Stimulated activated CD8-positive, alpha-beta memory T cell treated with anti-CD3 and anti-CD28 coated beads, Interleukin-4, amount 100 ng/mL, for 24 hours (primary cell): ENCODE data around the gene WDR33.
"Not testable (repeated sequence)": the region's sequence is repeated elsewhere in the genome, so short reads cannot be mapped to it uniquely, and the experiment has no call there.

Experiments used
- DNase-seq: peaks from one replicate; pipeline ENCODE4 v3.0.0-alpha.2; 2020; ENCODE audit warnings: low read depth

Gene WDR33

DNA sequence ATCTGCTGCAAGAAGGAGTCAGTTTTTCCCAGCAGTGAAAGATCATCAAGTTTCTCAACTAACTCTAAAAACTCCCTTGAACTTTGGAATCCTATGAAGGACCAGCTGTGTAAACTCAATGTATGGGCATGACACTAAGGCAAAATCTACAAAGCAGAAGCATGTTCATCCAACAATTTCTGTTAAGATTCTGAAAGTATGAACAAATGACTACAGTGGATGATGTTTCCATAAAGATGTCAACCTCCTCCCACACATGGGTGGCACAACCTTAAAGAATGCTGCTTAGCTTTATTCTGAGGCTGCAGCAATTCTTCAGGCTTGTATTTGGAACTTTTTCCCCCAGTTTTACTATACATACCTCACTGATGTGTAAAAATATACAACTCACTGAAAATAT lies 47.2 kb downstream of the WDR33 start:
- DNase-seq = no peak

- no peak for DNase-seq
Measured at GRCh38 chr2:127762846-127763245, 48.1 kb downstream of the WDR33 start.

DNA sequence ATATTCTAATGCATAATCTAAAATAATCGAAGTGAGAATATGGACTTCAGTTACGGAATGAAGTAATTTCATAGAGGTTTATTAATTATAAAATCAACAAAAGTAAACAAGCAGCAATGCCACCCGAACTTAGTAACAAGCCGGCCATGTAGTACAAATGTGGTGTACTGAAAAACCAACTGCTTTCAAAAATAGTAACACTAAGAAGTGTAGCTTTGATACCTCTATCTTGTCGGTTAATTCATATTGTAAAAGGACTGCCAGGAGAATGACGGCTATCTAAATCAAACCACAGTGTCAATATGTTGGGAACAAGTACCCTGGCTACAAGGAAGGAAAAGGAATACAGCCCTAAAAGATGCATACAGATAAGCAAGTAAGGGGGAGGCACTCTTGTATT lies 48.5 kb downstream of the WDR33 start:
- DNase-seq = no peak

DNA sequence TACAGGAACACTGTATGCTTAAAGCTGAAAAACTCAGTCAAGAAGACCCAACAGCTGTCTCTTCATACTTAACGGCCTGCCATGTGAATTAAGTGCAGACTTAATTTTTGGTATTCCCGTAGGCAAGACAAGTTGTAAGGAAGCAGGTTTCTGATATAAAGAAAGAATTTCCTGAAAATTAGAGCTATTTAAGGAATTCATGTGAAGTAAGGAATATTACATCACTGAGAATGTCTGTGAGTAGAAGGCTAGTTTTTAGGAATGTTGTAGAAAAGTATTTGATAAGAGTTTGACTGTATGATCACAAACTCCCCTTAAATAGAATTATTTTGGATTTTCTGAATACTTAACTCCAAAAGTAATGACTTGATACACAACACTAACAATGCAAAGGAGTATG lies 51.0 kb downstream of the WDR33 start:
- no peak for DNase-seq

- no peak for DNase-seq
Measured at GRCh38 chr2:127754186-127754585, 56.8 kb downstream of the WDR33 start.

DNA sequence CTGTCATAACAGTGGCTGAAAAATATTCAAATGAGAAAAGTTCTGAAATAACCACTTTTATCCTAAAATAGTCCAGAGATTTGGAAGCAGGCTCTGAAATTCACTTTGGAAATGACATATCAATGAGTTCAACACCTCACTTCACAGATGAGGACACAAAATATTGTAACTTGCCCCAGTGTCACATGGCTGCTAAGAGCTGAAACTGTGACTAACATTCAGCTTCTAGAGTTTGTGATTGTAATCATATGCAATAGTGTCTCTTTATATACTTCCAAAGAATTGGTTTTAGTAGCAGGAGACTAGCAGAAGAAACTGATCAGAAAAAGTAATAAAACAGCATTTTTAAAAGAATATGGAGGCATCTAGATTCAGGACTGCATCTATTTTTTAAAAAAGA lies 57.6 kb downstream of the WDR33 start:
- no peak for DNase-seq

GRCh38 chr2:127749537-127749936 lies 61.4 kb downstream of the WDR33 start:
- DNase-seq = not testable (repeated sequence)

GRCh38 chr2:127747621-127748020 lies 63.4 kb downstream of the WDR33 start:
- no peak for DNase-seq

- no peak for DNase-seq
Measured at GRCh38 chr2:127743477-127744026, 67.4 kb downstream of the WDR33 start.

DNA sequence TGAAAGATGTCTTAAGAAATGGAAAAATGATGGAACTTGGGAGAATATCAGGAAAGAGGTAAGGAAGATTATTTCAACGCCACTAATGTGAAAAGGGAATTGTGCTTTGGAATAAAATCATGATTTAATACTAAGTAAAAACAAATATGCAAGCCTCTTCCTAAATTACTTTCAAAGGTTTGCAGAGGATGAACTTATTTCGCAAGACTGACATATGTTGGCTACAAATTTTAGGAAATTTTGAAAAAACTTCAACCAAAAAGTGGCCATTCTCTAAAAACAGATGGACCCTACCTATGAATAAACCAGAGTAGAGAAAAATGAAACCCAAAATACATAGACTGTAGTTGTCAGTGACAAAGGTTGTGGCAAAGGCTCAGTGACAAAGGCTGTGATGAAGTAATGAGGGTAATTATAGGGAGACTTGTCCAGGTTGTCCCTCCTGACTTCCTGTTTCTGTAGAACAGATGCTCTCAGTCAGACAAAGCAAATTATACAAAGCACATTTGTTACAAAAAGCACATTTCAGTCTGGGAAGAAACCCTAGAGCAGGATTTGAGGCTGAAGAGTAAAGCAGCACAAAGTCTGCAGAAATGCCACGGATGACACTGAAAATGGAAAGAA lies 70.2 kb downstream of the WDR33 start:
- DNase-seq = no peak

DNA sequence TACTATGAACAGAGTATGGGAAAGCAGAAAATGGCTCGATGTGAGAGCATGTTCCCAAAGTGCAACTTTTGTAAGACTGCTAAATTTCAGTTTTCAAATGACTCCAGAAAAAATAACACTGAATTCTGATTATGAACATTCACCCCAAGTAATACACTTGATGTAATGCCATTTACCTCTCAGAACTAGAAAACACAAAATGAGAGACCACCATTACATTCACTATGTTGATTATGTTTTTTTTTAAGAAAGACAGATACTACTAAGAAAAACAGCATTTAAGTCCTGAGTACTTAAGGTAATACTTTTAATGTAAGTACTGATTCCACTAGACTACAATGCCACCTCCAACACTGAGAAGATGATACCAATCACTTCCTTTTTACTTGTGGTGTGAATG lies 71.2 kb downstream of the WDR33 start:
- no peak for DNase-seq

- no peak for DNase-seq
Measured at GRCh38 chr2:127737892-127738291, 73.1 kb downstream of the WDR33 start.

GRCh38 chr2:127735537-127736399 lies 75.2 kb downstream of the WDR33 start:
- DNase-seq = no peak

GRCh38 chr2:127735044-127735443 lies 75.9 kb downstream of the WDR33 start:
- DNase-seq = no peak

GRCh38 chr2:127733816-127734537 lies 77.0 kb downstream of the WDR33 start:
- no peak for DNase-seq

- DNase-seq = no peak
Measured at GRCh38 chr2:127733113-127733815, 77.7 kb downstream of the WDR33 start.

- DNase-seq = no peak
Measured at GRCh38 chr2:127726158-127726880, 84.7 kb downstream of the WDR33 start.

DNA sequence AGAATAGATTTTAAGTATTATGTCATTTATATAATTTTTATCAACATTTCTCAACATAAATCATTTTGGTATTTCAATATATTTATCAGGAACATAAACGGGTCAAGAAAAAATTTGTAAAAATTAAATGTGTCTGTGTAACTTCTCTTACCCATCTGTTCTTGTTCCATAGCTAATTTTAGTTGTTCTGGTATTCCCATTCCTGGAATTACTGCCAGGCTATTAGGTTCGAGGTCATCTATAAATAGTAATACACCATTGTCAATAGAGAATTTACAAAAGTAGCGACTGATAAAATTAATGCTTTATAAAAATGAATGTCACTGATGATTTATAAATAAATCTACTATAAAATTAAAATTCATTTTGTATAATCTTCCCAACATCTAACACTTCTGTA lies 88.2 kb downstream of the WDR33 start:
- DNase-seq = no peak

- no peak for DNase-seq
Measured at GRCh38 chr2:127721978-127722355, 89.0 kb downstream of the WDR33 start.

DNA sequence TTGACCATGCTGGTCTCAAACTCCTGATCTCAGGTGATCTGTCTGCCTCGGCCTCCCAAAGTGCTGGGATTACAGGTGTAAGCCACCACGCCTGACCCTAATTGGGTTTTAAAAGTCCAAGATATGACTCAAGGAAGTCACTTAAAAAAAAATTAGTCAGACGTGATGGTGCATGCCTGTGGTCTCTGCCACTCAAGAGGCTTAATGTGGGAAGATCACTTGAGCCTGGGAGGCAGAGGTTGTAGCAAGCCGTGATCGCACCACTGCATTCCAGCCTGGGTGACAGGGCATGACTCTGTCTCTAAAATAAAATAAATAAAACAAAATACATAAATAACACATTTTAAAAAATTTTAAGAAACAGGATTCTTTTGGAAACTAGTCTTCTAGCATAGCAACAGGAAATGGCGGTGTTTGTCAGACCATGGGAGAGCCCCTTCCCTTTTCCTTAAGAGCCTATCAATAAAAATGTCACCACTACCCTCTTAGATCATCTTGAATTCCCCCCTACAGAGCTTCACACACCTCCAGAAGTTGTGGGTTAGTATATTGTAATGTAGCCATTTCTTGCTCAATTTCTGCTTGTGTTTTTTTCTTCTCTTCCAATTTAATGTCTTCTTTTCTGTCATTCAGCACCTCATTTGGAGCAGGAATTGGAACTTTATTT lies 89.5 kb downstream of the WDR33 start:
- no peak for DNase-seq
